SH-SY5Y (cell line): ENCODE measurements around the gene CNOT2.

Source experiments
- GATA2 ChIP-seq: IDR thresholded peaks from 2 replicates; pipeline ENCODE4 v1.6.1; 2011; ENCODE audit warnings: mild to moderate bottlenecking, low read depth, low read length
- GATA3 ChIP-seq: IDR thresholded peaks from 2 replicates; pipeline ENCODE4 v1.6.1; 2011; ENCODE audit warnings: low read depth, mild to moderate bottlenecking, low read length, moderate library complexity

GRCh38 chr12:70366581-70367257 lies 123.5 kb downstream of the CNOT2 start:
- no peak for TF ChIP-seq GATA2
- TF ChIP-seq GATA3 = no peak
